Spinal cord (tissue), 10 donors: Measurements from ENCODE around the gene HMCES. TPM values are rescaled to one million over a fixed set of nuclear protein-coding genes. Genes with fewer than 3 reads are reported as not detected.

ENCODE experiments used
- DNase-seq, 6 donors: peaks; one replicate each; pipeline versions ENCODE4 v3.0.0 to v3.0.0-alpha.2; 2013 to 2015; ENCODE audit warnings: low spot score in 6 of 6, low read depth in 4 of 6
- H3K27ac ChIP-seq: one replicate; pipeline ENCODE4 v1.5.1; 2013; ENCODE audit warnings: low read depth, low read length, control low read depth
- H3K27me3 ChIP-seq: one replicate; pipeline ENCODE4 v1.6.1; 2013; ENCODE audit warnings: low read length; ENCODE audit not compliant: control insufficient read depth, insufficient read depth
- H3K36me3 ChIP-seq: one replicate; pipeline ENCODE4 v1.6.1; 2013; ENCODE audit warnings: low read length; ENCODE audit not compliant: control insufficient read depth, insufficient read depth
- H3K4me1 ChIP-seq: one replicate; pipeline ENCODE4 v1.6.1; 2013; ENCODE audit warnings: low read length; ENCODE audit not compliant: control insufficient read depth, insufficient read depth
- H3K4me3 ChIP-seq: one replicate; pipeline ENCODE4 v1.5.1; 2013; ENCODE audit warnings: low read depth, low read length, control low read depth
- H3K9me3 ChIP-seq: one replicate; pipeline ENCODE4 v1.6.1; 2013; ENCODE audit warnings: low read length; ENCODE audit not compliant: control insufficient read depth, insufficient read depth
- WGBS: methylation state at CpG from one replicate; pipeline ENCODE4 v1.1.5; 2013; ENCODE audit warnings: missing lambda C conversion rate; ENCODE audit not compliant: insufficient coverage; 5-methylcytosine and 5-hydroxymethylcytosine counted together
- polyA plus RNA-seq, 2 donors: library from polyadenylated mRNA; unstranded; fragments of 120-200 nt; gene quantifications; one replicate each; pipeline ENCODE4 v1.2.1, GENCODE V29; 2013; ENCODE audit not compliant: insufficient read length in 2 of 2
- total RNA-seq, 2 donors: library from RNA; depleted of rRNA in 1 of 2; stranded (reverse); fragments of 120-200 nt in 1 of 2; fragments of >200 nt in 1 of 2; gene quantifications; one replicate each; pipeline versions ENCODE4 v1.2.3 to v1.2.4, GENCODE V29; 2013 to 2014
- donor health status: healthy.

HMCES gene
- total and polyA plus RNA-seq, 4 donors: 23.6 to 52.7 (median 35.8) TPM

DNA sequence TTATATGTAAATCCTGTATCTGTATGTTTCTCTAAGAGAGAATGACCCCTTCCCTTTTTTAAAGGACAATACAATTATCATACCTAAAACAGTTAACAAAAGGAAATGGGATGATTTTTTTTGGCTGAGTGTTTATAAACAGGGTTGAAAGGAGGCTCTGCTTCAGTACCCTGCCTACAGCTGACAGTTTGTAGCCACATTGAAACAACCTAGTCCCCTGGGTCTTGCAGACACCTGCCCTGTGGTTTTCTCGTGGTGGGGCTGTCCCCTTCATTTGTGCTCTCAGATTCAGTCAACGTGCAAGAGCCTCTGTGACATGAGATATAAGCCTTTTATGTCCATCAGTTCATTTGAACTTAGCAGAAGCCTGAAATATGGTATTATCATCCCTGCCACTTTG is 2.3 kb upstream of the HMCES start:
- Histone ChIP-seq H3K4me3 (no peak overlapping the region), H3K27me3 (no peaks in the 10 kb centered on the region), H3K27ac (no peak overlapping the region), H3K36me3 (peaks cover 45% of the 10 kb centered on the region), H3K4me1 (peaks cover 17% of the 10 kb centered on the region), H3K9me3 (no peaks in the 10 kb centered on the region)
- no peak for DNase-seq
- WGBS: 100% methylated on average over 1 of the region's 2 CpGs

DNA sequence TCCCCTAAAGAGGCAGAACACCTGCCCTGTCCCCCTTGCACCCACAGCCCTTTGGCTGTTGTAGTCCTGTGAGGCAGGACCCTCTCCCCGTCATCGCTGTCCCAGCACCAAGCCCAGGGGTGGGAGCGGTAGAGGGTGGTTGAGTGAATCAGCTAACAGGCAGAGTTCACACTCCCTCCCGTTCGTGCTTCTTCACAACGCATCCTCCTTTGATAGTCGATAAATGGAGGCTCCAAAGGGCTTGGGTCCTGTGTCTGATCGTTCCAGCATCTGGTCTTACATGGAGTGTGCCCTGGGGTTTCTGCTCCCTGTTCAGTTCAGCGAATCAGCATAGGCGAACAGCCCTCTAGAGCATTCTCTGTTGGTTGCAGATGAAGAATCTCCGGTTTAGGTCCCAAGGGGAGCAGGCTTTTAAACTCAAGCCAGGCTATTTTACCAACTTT is 820 bp upstream of the HMCES start:
- Histone ChIP-seq H3K4me3 (peak overlapping the region; percentile 76), H3K9me3 (no peaks in the 10 kb centered on the region), H3K27ac (peak overlapping the region; percentile 90), H3K27me3 (no peaks in the 10 kb centered on the region), H3K36me3 (peaks cover 33% of the 10 kb centered on the region), H3K4me1 (peaks cover 17% of the 10 kb centered on the region)
- WGBS: 38% methylated on average over 5 of the region's 11 CpGs
- DNase-seq: peak in 3 of 6 donors; percentile 17 to 49 (median 32)

DNA sequence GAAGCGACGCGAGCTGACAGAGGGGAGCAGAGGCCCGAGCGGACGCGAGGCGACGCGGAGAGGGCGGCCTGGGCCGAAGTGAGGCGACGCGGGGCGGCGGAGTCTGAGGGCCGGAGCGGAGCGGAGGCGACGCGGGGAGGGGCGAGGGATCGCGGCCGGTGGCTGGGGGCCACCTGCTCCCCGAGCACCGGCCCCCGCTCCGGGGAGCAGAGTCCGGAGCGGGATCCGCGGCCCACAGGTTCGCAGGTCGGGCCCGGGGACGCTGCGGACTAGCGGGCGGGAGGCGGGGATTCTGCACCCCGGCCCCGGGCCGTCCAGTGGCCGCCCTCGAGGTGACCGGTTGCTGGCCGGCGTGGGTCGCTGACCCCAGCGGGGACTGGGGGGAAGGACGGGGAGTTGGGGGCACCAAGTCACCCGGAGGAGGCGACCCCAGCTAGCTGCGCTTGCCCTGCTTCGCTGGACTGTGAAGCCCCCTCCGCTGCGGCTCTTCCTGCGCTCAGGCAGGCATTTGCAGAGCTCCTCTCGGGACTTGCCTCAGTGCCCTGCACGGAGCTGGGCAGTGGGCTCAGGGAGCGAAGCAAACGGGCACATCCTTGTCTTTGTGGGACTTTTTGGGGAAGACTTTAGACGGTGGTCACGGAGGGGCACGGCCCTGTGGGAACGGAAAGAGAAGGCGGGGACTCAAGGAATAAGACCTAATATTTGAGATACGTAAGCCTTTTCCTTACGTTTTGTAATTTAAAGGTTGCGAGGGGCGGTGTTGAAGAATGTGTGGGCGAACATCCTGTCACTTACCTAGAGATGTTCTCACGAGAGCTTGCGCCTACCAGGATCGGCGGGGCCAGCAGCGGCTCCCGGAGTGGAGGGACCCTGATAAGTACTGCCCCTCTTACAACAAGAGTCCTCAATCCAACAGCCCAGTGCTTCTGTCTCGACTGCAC is 566 bp downstream of the HMCES start:
- Histone ChIP-seq H3K9me3 (no peaks in the 10 kb centered on the region), H3K4me3 (peak overlapping the region; percentile 76), H3K27ac (peak overlapping the region; percentile 90), H3K4me1 (peaks cover 17% of the 10 kb centered on the region), H3K36me3 (peaks cover 28% of the 10 kb centered on the region), H3K27me3 (no peaks in the 10 kb centered on the region)
- WGBS: under 1% methylated on average over 79 of the region's 82 CpGs
- peak in 4 of 6 donors; percentile 7 to 55 (median 36) for DNase-seq

DNA sequence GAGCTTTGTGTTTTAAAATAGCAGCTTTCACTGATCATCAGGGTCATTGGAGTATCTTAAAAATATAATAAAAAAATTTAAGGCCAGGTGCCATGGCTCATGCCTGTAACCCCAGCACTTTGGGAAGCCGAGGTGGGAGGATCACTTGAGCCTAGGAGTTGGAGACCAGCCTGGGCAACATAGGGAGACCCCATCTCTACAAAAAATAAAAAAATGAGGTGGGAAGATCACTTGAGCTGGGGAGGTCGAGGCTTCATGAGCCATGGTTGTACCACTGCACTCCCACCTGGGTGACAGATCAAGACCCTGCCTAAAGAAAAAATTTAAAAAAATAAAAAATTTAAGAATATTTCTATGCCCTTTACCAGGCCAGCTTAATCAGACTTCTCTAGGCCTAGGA is 1.5 kb downstream of the HMCES start:
- Histone ChIP-seq H3K9me3 (no peaks in the 10 kb centered on the region), H3K4me3 (peak overlapping the region; percentile 76), H3K4me1 (peaks cover 17% of the 10 kb centered on the region), H3K36me3 (peaks cover 20% of the 10 kb centered on the region), H3K27me3 (no peaks in the 10 kb centered on the region), H3K27ac (no peak overlapping the region)
- DNase-seq: no peak
- WGBS: no CpG with 5 or more reads among the region's 2 CpGs

DNA sequence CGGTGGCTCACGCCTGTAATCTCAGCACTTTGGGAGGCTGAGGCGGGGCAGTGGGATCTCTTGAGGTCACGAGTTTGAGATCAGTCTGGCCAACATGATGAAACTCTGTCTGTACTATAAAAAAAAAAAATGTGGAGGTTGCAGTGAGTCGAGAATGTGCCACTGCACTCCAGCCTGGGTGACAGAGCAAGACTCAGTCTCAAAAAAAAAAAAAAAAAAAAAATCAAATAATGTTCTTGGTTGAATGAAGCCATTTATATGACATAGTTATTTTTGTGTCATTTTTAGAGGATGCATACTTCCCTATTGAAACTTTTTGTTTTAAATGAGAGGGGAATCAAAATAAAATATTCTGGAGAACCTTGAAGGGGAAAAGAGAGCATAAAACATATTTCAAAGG is 3.1 kb downstream of the HMCES start:
- no peaks in the 10 kb centered on the region for H3K9me3 ChIP-seq
- peaks cover 20% of the 10 kb centered on the region for H3K36me3 ChIP-seq
- DNase-seq: no peak
- H3K27ac ChIP-seq: no peak overlapping the region
- peaks cover 17% of the 10 kb centered on the region for H3K4me1 ChIP-seq
- H3K4me3 ChIP-seq: no peak overlapping the region
- H3K27me3 ChIP-seq: no peaks in the 10 kb centered on the region
- 96% methylated on average over 4 of the region's 5 CpGs for WGBS

DNA sequence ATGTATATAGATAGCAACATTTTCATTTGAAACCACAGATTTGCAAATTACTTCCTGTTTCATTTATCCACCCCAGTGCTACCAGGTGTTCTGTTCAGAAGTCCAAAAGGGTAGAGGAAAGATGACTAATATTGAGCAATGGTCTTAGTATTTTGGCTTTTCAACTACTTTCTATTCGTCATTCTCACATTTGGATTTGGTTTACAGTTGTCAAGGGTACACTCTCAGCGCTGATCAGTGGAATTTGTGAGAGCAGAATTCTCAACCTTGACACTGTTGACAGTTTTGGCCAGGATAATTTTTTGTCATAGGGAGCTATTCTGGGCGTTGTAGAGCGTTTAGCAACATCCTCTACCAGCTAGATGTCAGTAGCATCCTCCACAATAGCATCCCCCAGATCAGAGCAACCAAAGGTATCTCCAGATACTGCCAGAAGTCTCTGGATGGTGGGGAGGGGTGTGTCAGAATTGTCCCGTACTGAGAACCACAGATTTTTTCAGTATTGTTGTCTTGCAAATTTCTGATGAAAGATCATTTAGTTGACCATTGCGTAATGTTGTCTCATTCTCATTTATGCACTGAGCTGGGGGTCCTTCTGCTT is 4.2 kb downstream of the HMCES start:
- Histone ChIP-seq H3K36me3 (peaks cover 17% of the 10 kb centered on the region), H3K4me1 (peaks cover 15% of the 10 kb centered on the region), H3K4me3 (no peak overlapping the region), H3K27me3 (no peaks in the 10 kb centered on the region), H3K9me3 (no peaks in the 10 kb centered on the region), H3K27ac (no peak overlapping the region)
- 90% methylated on average over 2 of the region's 6 CpGs for WGBS
- DNase-seq: no peak

DNA sequence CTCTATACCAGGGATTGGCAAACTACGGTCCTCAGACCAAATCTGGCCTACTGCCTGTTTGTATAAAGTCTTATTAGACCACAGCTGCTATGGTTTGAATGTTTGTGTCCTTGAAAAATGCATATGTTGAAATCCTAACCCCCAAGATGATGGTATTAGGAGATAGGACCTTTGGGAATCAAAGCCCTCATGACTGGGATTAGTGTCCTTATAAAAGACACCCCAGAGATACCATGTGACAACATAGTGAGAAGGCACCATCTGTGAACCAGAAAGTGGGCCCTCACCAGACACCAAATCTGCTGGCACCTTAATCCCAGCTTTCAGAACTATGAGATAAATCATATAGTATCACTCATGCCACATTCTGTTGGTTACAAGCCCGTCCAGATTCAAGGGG is 7.4 kb downstream of the HMCES start:
- peaks cover 34% of the 10 kb centered on the region for H3K36me3 ChIP-seq
- H3K27me3 ChIP-seq: no peaks in the 10 kb centered on the region
- no peak overlapping the region for H3K4me3 ChIP-seq
- whole genome bisulfite sequencing: 89% methylated on average over 1 of the region's 2 CpGs
- H3K4me1 ChIP-seq: no peaks in the 10 kb centered on the region
- H3K27ac ChIP-seq: no peak overlapping the region
- no peaks in the 10 kb centered on the region for H3K9me3 ChIP-seq
- no peak for DNase-seq

DNA sequence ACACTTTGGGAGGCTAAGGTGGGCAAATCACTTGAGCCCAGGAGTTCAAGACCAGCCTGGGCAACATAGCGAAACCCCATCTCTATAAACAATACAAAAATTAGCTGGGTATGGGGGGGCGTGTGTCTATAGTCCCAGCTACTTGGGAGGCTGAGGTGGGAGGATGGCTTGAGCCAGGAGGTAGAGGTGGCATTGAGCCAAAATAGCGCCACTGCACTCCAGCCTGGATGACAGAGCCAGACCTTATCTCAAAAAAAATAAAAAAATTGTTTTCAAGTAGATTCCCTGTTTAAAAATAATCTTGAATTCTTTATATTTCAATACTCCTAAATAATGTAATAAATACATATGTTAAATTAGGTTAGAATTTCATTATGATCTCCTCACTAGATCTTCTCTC is 9.8 kb downstream of the HMCES start:
- no peak overlapping the region for H3K27ac ChIP-seq
- no peak for DNase-seq
- H3K4me3 ChIP-seq: no peak overlapping the region
- no peaks in the 10 kb centered on the region for H3K9me3 ChIP-seq
- no peaks in the 10 kb centered on the region for H3K27me3 ChIP-seq
- peaks cover 32% of the 10 kb centered on the region for H3K36me3 ChIP-seq
- H3K4me1 ChIP-seq: no peaks in the 10 kb centered on the region
- no CpG with 5 or more reads among the region's 3 CpGs for WGBS

- no peak for DNase-seq
- Histone ChIP-seq H3K27ac (no peak overlapping the region), H3K9me3 (no peaks in the 10 kb centered on the region), H3K36me3 (peaks cover 35% of the 10 kb centered on the region), H3K27me3 (no peaks in the 10 kb centered on the region), H3K4me3 (no peak overlapping the region), H3K4me1 (no peaks in the 10 kb centered on the region)
- 93% methylated on average over 2 of the region's 6 CpGs for WGBS
Measured at GRCh38 chr3:129289201-129289921, 10.7 kb downstream of the HMCES start.
